Frontal cortex (tissue), 4 donors: ENCODE results near the gene OR4X2. TPM values are rescaled to one million over a fixed set of nuclear protein-coding genes. Genes with fewer than 3 reads are reported as not detected.
"Not testable (repeated sequence)": the region's sequence is repeated elsewhere in the genome, so short reads cannot be mapped to it uniquely, and the experiment has no call there.

Experiments
- DNase-seq, 2 donors: peaks; one replicate each; pipeline ENCODE4 v3.0.0; 2012; ENCODE audit warnings: low spot score in 2 of 2
- FAIRE-seq: peaks from 2 replicates; lab custom pipeline; 2012; peaks lifted over from hg19 to GRCh38; lab: Jason Lieb, UNC
- total RNA-seq: library from RNA; depleted of rRNA; stranded (reverse); fragments of >200 nt; gene quantifications from one replicate; pipeline ENCODE4 v1.2.3, GENCODE V29; 2014
- donor health status: control.
- donor health status: control.
- donor health status: control.

Gene OR4X2
- total RNA-seq, result not detected

- FAIRE-seq (no peak), DNase-seq (no peak)
Measured at GRCh38 chr11:48244804-48245203, at the start of gene OR4X2. Gene OR4X2 (plus strand): TSS chr11:48245104. CDS start chr11:48245104, 0 bp downstream.

GRCh38 chr11:48207881-48208280 lies 37.0 kb upstream of the OR4X2 start:
- no peak for DNase-seq
- FAIRE-seq, result no peak

GRCh38 chr11:48210052-48210451 lies 34.9 kb upstream of the OR4X2 start:
- FAIRE-seq (no peak), DNase-seq (no peak)

- FAIRE-seq (no peak), DNase-seq (no peak)
Measured at GRCh38 chr11:48216510-48216909, 28.4 kb upstream of the OR4X2 start, which contains the start of gene OR4B1. Gene OR4B1 (plus strand): TSS chr11:48216810. CDS start chr11:48216810, 0 bp downstream.

- FAIRE-seq, result no peak
- no peak for DNase-seq
Measured at GRCh38 chr11:48228761-48229160, 16.1 kb upstream of the OR4X2 start.

GRCh38 chr11:48230057-48230456 lies 14.8 kb upstream of the OR4X2 start:
- not testable (repeated sequence) for FAIRE-seq, DNase-seq

- no peak for FAIRE-seq
- DNase-seq, result no peak
Measured at GRCh38 chr11:48237727-48238126, 7.2 kb upstream of the OR4X2 start.

GRCh38 chr11:48242501-48242900 lies 2.4 kb upstream of the OR4X2 start:
- no peak for FAIRE-seq
- DNase-seq, result no peak

- DNase-seq, result no peak
- no peak for FAIRE-seq
Measured at GRCh38 chr11:48248902-48249301, 4.0 kb downstream of the OR4X2 start.

- FAIRE-seq (no peak), DNase-seq (no peak)
Measured at GRCh38 chr11:48261600-48261999, 16.7 kb downstream of the OR4X2 start.

- FAIRE-seq (no peak), DNase-seq (no peak)
Measured at GRCh38 chr11:48263423-48263911, 18.6 kb downstream of the OR4X2 start, which contains the start of gene OR4X1. Gene OR4X1 (plus strand): TSS chr11:48263861. CDS start chr11:48263861, 0 bp downstream.

- DNase-seq (no peak), FAIRE-seq (no peak)
Measured at GRCh38 chr11:48270621-48271020, 25.7 kb downstream of the OR4X2 start.

GRCh38 chr11:48272606-48273005 lies 27.7 kb downstream of the OR4X2 start:
- FAIRE-seq, result no peak
- DNase-seq, result no peak

Other genes starting within 250 kb of the OR4X2 start
- gene OR4B1, start 28.3 kb upstream of the OR4X2 start, total RNA-seq, result not detected
- not detected for gene OR4X1, start 18.8 kb downstream of the OR4X2 start, total RNA-seq
- not detected for gene OR4S1, start 61.1 kb downstream of the OR4X2 start, total RNA-seq
- gene OR4C3, start 79.8 kb downstream of the OR4X2 start, total RNA-seq, result not detected
- gene OR4C5, start 121.4 kb downstream of the OR4X2 start, total RNA-seq, result not detected
- not detected for gene OR4A47, start 243.7 kb downstream of the OR4X2 start, total RNA-seq